Tibial nerve (tissue), 4 donors: ENCODE data around the gene HEXD. TPM values are rescaled to one million over a fixed set of nuclear protein-coding genes. Genes with fewer than 3 reads are reported as not detected.

ENCODE experiments used
- DNase-seq, 2 donors: peaks; one replicate each; pipeline ENCODE4 v3.0.0-alpha.2; 2019; ENCODE audit warnings: low spot score in 2 of 2
- H3K27ac ChIP-seq, 4 donors: fragments of 200-600 bp; sonication (generic) in 3 of 4; one replicate each; pipeline ENCODE4 v1.5.1; 2017 to 2019; ENCODE audit warnings: mild to moderate bottlenecking in 1 of 4
- H3K27me3 ChIP-seq, 2 donors: fragments of 200-600 bp; sonication (generic) in 1 of 2; one replicate each; pipeline versions ENCODE4 v1.5.1 to v1.6.0; 2017 to 2019
- H3K36me3 ChIP-seq, 3 donors: fragments of 200-600 bp; sonication (generic); one replicate each; pipeline ENCODE4 v1.5.1; 2018 to 2019
- H3K4me1 ChIP-seq, 4 donors: fragments of 200-600 bp; sonication (generic) in 3 of 4; one replicate each; pipeline ENCODE4 v1.5.1; 2017 to 2019
- H3K4me3 ChIP-seq, 4 donors: fragments of 200-600 bp; sonication (generic) in 3 of 4; one replicate each; pipeline ENCODE4 v1.5.1; 2017 to 2019; ENCODE audit warnings: mild to moderate bottlenecking in 1 of 4, moderate library complexity in 1 of 4
- H3K9me3 ChIP-seq, 4 donors: fragments of 200-600 bp; sonication (generic) in 3 of 4; one replicate each; pipeline ENCODE4 v1.5.1; 2017 to 2019
- CTCF ChIP-seq, 5 experiments: fragments of 200-600 bp in 3 of 5; fragments of 450-650 bp in 2 of 5; sonication (generic) in 3 of 5; IDR thresholded peaks; one replicate each; pipeline ENCODE4 v1.5.1; 2016 to 2019; ENCODE audit warnings: antibody characterized with exemption in 5 of 5, mild to moderate bottlenecking in 3 of 5, moderate library complexity in 2 of 5
- EP300 ChIP-seq, 2 donors: sonication (generic); formaldehyde crosslinking; IDR thresholded peaks; one replicate each; pipeline ENCODE4 v1.6.1; 2017; ENCODE audit warnings: antibody characterized with exemption in 2 of 2, mild to moderate bottlenecking in 1 of 2
- POLR2A ChIP-seq, 2 donors: fragments of 450-650 bp; IDR thresholded peaks; one replicate each; pipeline ENCODE4 v1.6.1; 2017; ENCODE audit warnings: antibody characterized with exemption in 2 of 2, mild to moderate bottlenecking in 2 of 2, moderate library complexity in 2 of 2
- whole genome bisulfite sequencing, 2 donors: methylation state at CpG; one replicate each; pipeline ENCODE4 v1.1.5; 2018; 5-methylcytosine and 5-hydroxymethylcytosine counted together
- total RNA-seq, 4 donors: library from RNA; depleted of rRNA; stranded (reverse); fragments of >200 nt; gene quantifications; one replicate each; pipeline ENCODE4 v1.1.0, GENCODE V29; 2016

Gene HEXD
- total RNA-seq, 4 donors from 2014 or later, result 65.6 to 143 (median 95.1) TPM

- peak overlapping the region; percentile 63 to 84 (median 70) for H3K27ac ChIP-seq
- no peak for TF ChIP-seq POLR2A (IDR thresholded peaks at IDR 0.05)
- TF ChIP-seq EP300 (IDR thresholded peaks at IDR 0.05), result no peak
- TF ChIP-seq CTCF (IDR thresholded peaks at IDR 0.05), result no peak
- 77 to 87% methylated on average over 12 of the region's 13 CpGs for WGBS, 2 donors
- no peaks in the 10 kb centered on the region for H3K27me3 ChIP-seq
- no peak overlapping the region for H3K4me3 ChIP-seq
- peaks cover 0 to 68% (median 0%) of the 10 kb centered on the region in 3 donors for H3K36me3 ChIP-seq
- H3K9me3 ChIP-seq, result no peaks in the 10 kb centered on the region
- peaks cover 0 to 62% (median 22%) of the 10 kb centered on the region in 4 donors for H3K4me1 ChIP-seq
- no peak for DNase-seq
Measured at GRCh38 chr17:82445542-82445941, 27.4 kb downstream of the HEXD start.

GRCh38 chr17:82446124-82446523 is 28.0 kb downstream of the HEXD start:
- Histone ChIP-seq H3K36me3 (peaks cover 0 to 63% (median 0%) of the 10 kb centered on the region in 3 donors), H3K4me1 (peaks cover 0 to 58% (median 25%) of the 10 kb centered on the region in 4 donors), H3K27me3 (no peaks in the 10 kb centered on the region), H3K4me3 (no peak overlapping the region), H3K9me3 (no peaks in the 10 kb centered on the region), H3K27ac (peak overlapping the region in 3 of 4 donors; percentile 63 to 84 (median 77))
- 70 to 73% methylated on average over 15 of the region's 15 CpGs for WGBS, 2 donors
- TF ChIP-seq CTCF (IDR thresholded peaks at IDR 0.05) (no peak), POLR2A (IDR thresholded peaks at IDR 0.05) (no peak), EP300 (IDR thresholded peaks at IDR 0.05) (no peak)
- no peak for DNase-seq

- WGBS, 2 donors, result 73 to 79% methylated on average over 7 to 10 of the region's 12 CpGs
- Histone ChIP-seq H3K9me3 (no peaks in the 10 kb centered on the region), H3K27me3 (no peaks in the 10 kb centered on the region), H3K27ac (peak overlapping the region in 2 of 4 donors; percentile 77 to 84), H3K4me1 (peaks cover 0 to 64% (median 30%) of the 10 kb centered on the region in 4 donors), H3K4me3 (no peak overlapping the region), H3K36me3 (peaks cover 0 to 59% (median 0%) of the 10 kb centered on the region in 3 donors)
- DNase-seq, result no peak
- no peak for TF ChIP-seq CTCF (IDR thresholded peaks at IDR 0.05)
- no peak for TF ChIP-seq EP300 (IDR thresholded peaks at IDR 0.05)
- no peak for TF ChIP-seq POLR2A (IDR thresholded peaks at IDR 0.05)
Measured at GRCh38 chr17:82446649-82447048, 28.5 kb downstream of the HEXD start.

- 87 to 93% methylated on average over 11 of the region's 11 CpGs for WGBS, 2 donors
- no peak for DNase-seq
- Histone ChIP-seq H3K27ac (peak overlapping the region in 1 of 4 donors; percentile 5), H3K4me1 (peaks cover 0 to 59% (median 32%) of the 10 kb centered on the region in 4 donors), H3K36me3 (peaks cover 0 to 47% (median 0%) of the 10 kb centered on the region in 3 donors), H3K9me3 (no peaks in the 10 kb centered on the region), H3K27me3 (no peaks in the 10 kb centered on the region), H3K4me3 (no peak overlapping the region)
- no peak for TF ChIP-seq POLR2A (IDR thresholded peaks at IDR 0.05)
- TF ChIP-seq CTCF (IDR thresholded peaks at IDR 0.05), result no peak
- no peak for TF ChIP-seq EP300 (IDR thresholded peaks at IDR 0.05)
Measured at GRCh38 chr17:82447876-82448275, 29.7 kb downstream of the HEXD start.

GRCh38 chr17:82449131-82449882 is 31.2 kb downstream of the HEXD start:
- H3K4me3 ChIP-seq, result peak overlapping the region; percentile 66 to 98 (median 80)
- H3K27me3 ChIP-seq, result no peaks in the 10 kb centered on the region
- H3K9me3 ChIP-seq, result no peaks in the 10 kb centered on the region
- peak overlapping the region; percentile 79 to 99 (median 88) for H3K27ac ChIP-seq
- 72 to 76% methylated on average over 30 of the region's 30 CpGs for WGBS, 2 donors
- TF ChIP-seq CTCF (IDR thresholded peaks at IDR 0.05) (no peak), POLR2A (IDR thresholded peaks at IDR 0.05) (no peak), EP300 (IDR thresholded peaks at IDR 0.05) (no peak)
- no peak for DNase-seq
- peaks cover 0 to 53% (median 32%) of the 10 kb centered on the region in 4 donors for H3K4me1 ChIP-seq
- H3K36me3 ChIP-seq, result peaks cover 0 to 33% (median 0%) of the 10 kb centered on the region in 3 donors
